Measurements from ENCODE around the gene CYP27B1. TPM values are rescaled to one million over a fixed set of nuclear protein-coding genes. Genes with fewer than 3 reads are reported as not detected.
"Not testable (repeated sequence)": the region's sequence is repeated elsewhere in the genome, so short reads cannot be mapped to it uniquely, and the experiment has no call there.

CYP27B1 gene
- total and polyA plus RNA-seq, 5 donors from 2014 or later: 0.14 to 0.26 TPM; not detected in 3

- no peaks in the 10 kb centered on the region for H3K9me3 Mint-ChIP-seq
- ATAC-seq (ENCODE audit: low read depth in 2 of 2) (no peak), DNase-seq (peak in 1 of 3 donors; percentile 17)
- H3K4me3 Mint-ChIP-seq: peak overlapping the region in 2 of 4 donors; percentile 20 to 71
- no peaks in the 10 kb centered on the region for H3K36me3 ChIP-seq (ENCODE audit: control insufficient read depth, insufficient read depth, low read length)
- peaks cover under 1% of the 10 kb centered on the region for H3K36me3 Mint-ChIP-seq
- H3K27ac ChIP-seq (ENCODE audit: insufficient read depth, low read length, poor library complexity, severe bottlenecking): no peak overlapping the region
- H3K4me3 ChIP-seq (ENCODE audit: low read depth, low read length): no peak overlapping the region
- H3K27ac Mint-ChIP-seq: peak overlapping the region in 1 of 3 donors; percentile 21
- no peaks in the 10 kb centered on the region for H3K27me3 ChIP-seq (ENCODE audit: control insufficient read depth, insufficient read depth, low read length)
- peaks cover 0 to 29% (median 12%) of the 10 kb centered on the region in 4 donors for H3K4me1 Mint-ChIP-seq
- no peaks in the 10 kb centered on the region for H3K9me3 ChIP-seq (ENCODE audit: control insufficient read depth in 2 of 2, low read length in 2 of 2)
- peaks cover 25% of the 10 kb centered on the region for H3K4me1 ChIP-seq (ENCODE audit: control insufficient read depth, insufficient read depth, low read length, poor library complexity, severe bottlenecking)
- H3K27me3 Mint-ChIP-seq: peaks cover 9% of the 10 kb centered on the region
Measured at GRCh38 chr12:57775563-57776246, 8.8 kb upstream of the CYP27B1 start.

DNA sequence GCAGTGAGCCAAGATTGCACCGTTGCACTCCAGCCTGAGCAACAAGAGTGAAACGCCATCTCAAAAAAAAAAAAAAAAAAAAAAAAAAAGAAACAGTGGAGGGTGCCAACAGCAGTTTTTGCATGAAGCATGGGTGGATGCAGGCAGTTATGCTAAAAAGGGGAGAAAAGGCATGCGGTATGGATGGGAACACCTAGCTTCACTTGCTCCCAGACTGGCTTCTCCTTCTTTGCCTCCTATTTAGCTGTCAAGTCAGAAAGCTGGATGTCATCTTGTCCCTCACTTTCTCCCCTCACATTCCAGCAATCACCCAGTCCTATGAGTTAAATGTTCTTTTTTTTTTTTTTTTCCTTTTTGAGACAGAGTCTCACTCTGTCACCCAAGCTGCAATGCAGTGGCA is 8.2 kb upstream of the CYP27B1 start:
- Mint-ChIP-seq H3K4me1 (peaks cover 0 to 27% (median 12%) of the 10 kb centered on the region in 4 donors), H3K9me3 (no peaks in the 10 kb centered on the region), H3K27ac (no peak overlapping the region), H3K36me3 (peaks cover 6% of the 10 kb centered on the region), H3K4me3 (peak overlapping the region in 2 of 4 donors; percentile 27 to 71), H3K27me3 (peaks cover 9% of the 10 kb centered on the region)
- Histone ChIP-seq H3K4me3 (ENCODE audit: low read depth, low read length) (no peak overlapping the region), H3K36me3 (ENCODE audit: control insufficient read depth, insufficient read depth, low read length) (no peaks in the 10 kb centered on the region), H3K27me3 (ENCODE audit: control insufficient read depth, insufficient read depth, low read length) (no peaks in the 10 kb centered on the region), H3K9me3 (ENCODE audit: control insufficient read depth in 2 of 2, low read length in 2 of 2) (no peaks in the 10 kb centered on the region), H3K27ac (ENCODE audit: insufficient read depth, low read length, poor library complexity, severe bottlenecking) (no peak overlapping the region), H3K4me1 (ENCODE audit: control insufficient read depth, insufficient read depth, low read length, poor library complexity, severe bottlenecking) (peaks cover 19% of the 10 kb centered on the region)
- DNase-seq (no peak), ATAC-seq (ENCODE audit: low read depth in 2 of 2) (no peak)

GRCh38 chr12:57774634-57775033 is 7.8 kb upstream of the CYP27B1 start:
- H3K9me3 ChIP-seq (ENCODE audit: control insufficient read depth in 2 of 2, low read length in 2 of 2); H3K9me3 Mint-ChIP-seq; H3K27me3 Mint-ChIP-seq; H3K27me3 ChIP-seq (ENCODE audit: control insufficient read depth, insufficient read depth, low read length); H3K4me3 ChIP-seq (ENCODE audit: low read depth, low read length); H3K36me3 Mint-ChIP-seq; H3K36me3 ChIP-seq (ENCODE audit: control insufficient read depth, insufficient read depth, low read length); ATAC-seq (ENCODE audit: low read depth in 2 of 2); H3K27ac ChIP-seq (ENCODE audit: insufficient read depth, low read length, poor library complexity, severe bottlenecking); DNase-seq: not testable (repeated sequence)
- Mint-ChIP-seq H3K4me3 (peak overlapping the region in 3 of 4 donors; percentile 22 to 95 (median 88)), H3K27ac (peak overlapping the region in 1 of 3 donors; percentile 14), H3K4me1 (peaks cover 0 to 23% (median 11%) of the 10 kb centered on the region in 4 donors)
- peaks cover 19% of the 10 kb centered on the region for H3K4me1 ChIP-seq (ENCODE audit: control insufficient read depth, insufficient read depth, low read length, poor library complexity, severe bottlenecking)

DNA sequence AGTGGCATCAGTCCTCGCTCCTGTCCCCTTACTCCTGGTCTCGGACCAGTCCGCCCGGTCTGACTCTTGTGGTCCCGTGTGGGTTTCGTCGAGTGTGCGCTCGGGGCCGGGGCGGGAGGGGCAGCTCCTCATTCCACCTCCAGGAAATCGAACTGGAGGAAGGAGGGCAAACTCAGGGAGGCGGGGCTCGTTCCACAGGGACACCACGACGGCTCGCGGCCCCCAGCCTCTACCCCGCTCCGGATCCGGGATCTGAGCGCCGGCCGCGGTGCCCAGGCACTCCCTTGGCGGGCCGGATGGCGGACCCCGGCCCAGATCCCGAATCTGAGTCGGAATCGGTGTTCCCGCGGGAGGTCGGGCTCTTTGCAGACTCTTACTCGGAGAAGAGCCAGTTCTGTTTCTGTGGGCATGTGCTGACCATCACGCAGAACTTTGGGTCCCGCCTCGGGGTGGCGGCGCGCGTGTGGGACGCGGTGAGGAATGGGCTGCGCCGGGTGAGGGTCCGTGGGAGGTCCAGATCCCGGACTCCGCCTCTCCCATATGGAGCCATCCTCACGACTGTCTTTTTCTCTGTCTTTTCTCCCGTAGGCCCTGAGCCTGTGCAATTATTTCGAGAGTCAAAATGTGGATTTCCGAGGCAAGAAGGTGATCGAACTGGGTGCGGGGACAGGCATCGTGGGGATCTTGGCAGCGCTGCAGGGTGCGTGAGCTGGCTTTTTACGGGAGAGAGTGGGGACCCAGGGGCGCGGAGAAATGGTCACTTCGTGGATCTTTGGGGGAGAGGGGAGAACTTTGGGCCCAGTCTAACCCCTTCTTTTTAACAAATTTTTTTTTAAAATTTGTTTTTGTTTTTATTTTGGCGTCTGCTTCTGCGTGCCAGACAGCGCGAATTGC is 5.8 kb upstream of the CYP27B1 start, which contains the start of gene EEF1AKMT3:
EEF1AKMT3 (plus strand) TSS at position 186 of the 894 bp plus-strand sequence; CDS start at position 297, 111 bp downstream.
- H3K27ac Mint-ChIP-seq: peak within 1 kb of the TSS; percentile 92 to 99 (median 98)
- Histone ChIP-seq H3K9me3 (ENCODE audit: control insufficient read depth in 2 of 2, low read length in 2 of 2) (no peaks in the 10 kb centered on the region), H3K27ac (ENCODE audit: insufficient read depth, low read length, poor library complexity, severe bottlenecking) (peak within 1 kb of the TSS; percentile 86), H3K36me3 (ENCODE audit: control insufficient read depth, insufficient read depth, low read length) (no peaks in the 10 kb centered on the region), H3K4me3 (ENCODE audit: low read depth, low read length) (peak within 1 kb of the TSS; percentile 83), H3K4me1 (ENCODE audit: control insufficient read depth, insufficient read depth, low read length, poor library complexity, severe bottlenecking) (peaks cover 19% of the 10 kb centered on the region), H3K27me3 (ENCODE audit: control insufficient read depth, insufficient read depth, low read length) (no peaks in the 10 kb centered on the region)
- ATAC-seq (ENCODE audit: low read depth in 2 of 2) (no peak), DNase-seq (peak in 2 of 3 donors; percentile 17 to 27)
- H3K4me1 Mint-ChIP-seq: peaks cover 0 to 20% (median 9%) of the 10 kb centered on the region in 4 donors
- peaks cover 5% of the 10 kb centered on the region for H3K27me3 Mint-ChIP-seq
- H3K4me3 Mint-ChIP-seq: peak within 1 kb of the TSS; percentile 93 to 97 (median 94)
- H3K9me3 Mint-ChIP-seq: no peaks in the 10 kb centered on the region
- H3K36me3 Mint-ChIP-seq: peaks cover 13% of the 10 kb centered on the region

- H3K27me3 Mint-ChIP-seq: peaks cover 7% of the 10 kb centered on the region
- H3K9me3 ChIP-seq (ENCODE audit: control insufficient read depth in 2 of 2, low read length in 2 of 2): no peaks in the 10 kb centered on the region
- H3K36me3 Mint-ChIP-seq: peaks cover 13% of the 10 kb centered on the region
- peak within 1 kb of the TSS; percentile 93 to 97 (median 94) for H3K4me3 Mint-ChIP-seq
- peak within 1 kb of the TSS; percentile 83 for H3K4me3 ChIP-seq (ENCODE audit: low read depth, low read length)
- ATAC-seq (ENCODE audit: low read depth in 2 of 2) (peak; percentile 88 to 93), DNase-seq (peak; percentile 84 to 96 (median 86))
- H3K27me3 ChIP-seq (ENCODE audit: control insufficient read depth, insufficient read depth, low read length): peaks cover 2% of the 10 kb centered on the region
- H3K4me1 ChIP-seq (ENCODE audit: control insufficient read depth, insufficient read depth, low read length, poor library complexity, severe bottlenecking): peaks cover 19% of the 10 kb centered on the region
- H3K4me1 Mint-ChIP-seq: peaks cover 0 to 20% (median 8%) of the 10 kb centered on the region in 4 donors
- no peaks in the 10 kb centered on the region for H3K9me3 Mint-ChIP-seq
- peak within 1 kb of the TSS; percentile 86 for H3K27ac ChIP-seq (ENCODE audit: insufficient read depth, low read length, poor library complexity, severe bottlenecking)
- H3K27ac Mint-ChIP-seq: peak within 1 kb of the TSS; percentile 92 to 99 (median 98)
- H3K36me3 ChIP-seq (ENCODE audit: control insufficient read depth, insufficient read depth, low read length): no peaks in the 10 kb centered on the region
Measured at GRCh38 chr12:57771873-57772428, 5.1 kb upstream of the CYP27B1 start, which contains the start of gene METTL1. METTL1 (minus strand) TSS chr12:57772105; CDS start chr12:57772083, 22 bp downstream.

DNA sequence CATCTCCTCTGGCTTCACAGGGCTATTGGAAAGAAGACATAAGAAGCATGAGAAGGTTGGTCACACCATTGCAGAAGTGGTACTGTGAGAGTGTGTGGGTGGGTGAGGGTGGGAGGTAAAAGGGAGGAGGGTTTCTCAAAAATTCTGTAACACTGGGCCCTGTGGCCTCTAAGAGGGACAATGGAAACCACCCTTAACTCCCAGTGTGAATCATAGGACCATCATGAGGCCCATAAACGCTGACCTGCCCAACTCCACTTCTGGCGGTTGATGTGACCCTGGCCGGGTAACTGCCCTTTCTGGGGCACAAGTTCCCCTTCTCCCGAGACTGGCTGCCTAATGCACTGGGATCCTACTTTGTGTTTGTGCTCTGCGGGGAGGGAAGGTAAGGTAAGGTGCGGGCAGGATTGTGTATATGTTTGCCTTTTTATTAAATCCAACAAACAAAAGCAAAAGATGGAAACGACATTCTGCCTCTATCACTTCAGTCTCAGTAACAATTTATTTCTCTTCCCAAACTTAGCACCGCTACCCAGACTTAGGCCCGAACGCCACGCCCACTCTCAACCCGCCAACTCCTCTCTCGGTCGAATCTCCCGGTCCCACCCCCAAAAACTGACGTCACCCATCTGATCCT is 4.5 kb upstream of the CYP27B1 start:
- Histone ChIP-seq H3K36me3 (ENCODE audit: control insufficient read depth, insufficient read depth, low read length) (no peaks in the 10 kb centered on the region), H3K4me3 (ENCODE audit: low read depth, low read length) (peak overlapping the region; percentile 76), H3K9me3 (ENCODE audit: control insufficient read depth in 2 of 2, low read length in 2 of 2) (no peaks in the 10 kb centered on the region), H3K4me1 (ENCODE audit: control insufficient read depth, insufficient read depth, low read length, poor library complexity, severe bottlenecking) (peaks cover 24% of the 10 kb centered on the region), H3K27me3 (ENCODE audit: control insufficient read depth, insufficient read depth, low read length) (peaks cover 8% of the 10 kb centered on the region), H3K27ac (ENCODE audit: insufficient read depth, low read length, poor library complexity, severe bottlenecking) (peak overlapping the region; percentile 86)
- Mint-ChIP-seq H3K27ac (peak overlapping the region; percentile 92 to 99 (median 98)), H3K4me3 (peak overlapping the region; percentile 93 to 97 (median 94)), H3K9me3 (no peaks in the 10 kb centered on the region), H3K4me1 (peaks cover 3 to 26% (median 11%) of the 10 kb centered on the region in 4 donors), H3K27me3 (peaks cover 12% of the 10 kb centered on the region), H3K36me3 (peaks cover 13% of the 10 kb centered on the region)
- ATAC-seq (ENCODE audit: low read depth in 2 of 2) (peak in 1 of 2 donors; percentile 37), DNase-seq (peak in 2 of 3 donors; percentile 75 to 89)

DNA sequence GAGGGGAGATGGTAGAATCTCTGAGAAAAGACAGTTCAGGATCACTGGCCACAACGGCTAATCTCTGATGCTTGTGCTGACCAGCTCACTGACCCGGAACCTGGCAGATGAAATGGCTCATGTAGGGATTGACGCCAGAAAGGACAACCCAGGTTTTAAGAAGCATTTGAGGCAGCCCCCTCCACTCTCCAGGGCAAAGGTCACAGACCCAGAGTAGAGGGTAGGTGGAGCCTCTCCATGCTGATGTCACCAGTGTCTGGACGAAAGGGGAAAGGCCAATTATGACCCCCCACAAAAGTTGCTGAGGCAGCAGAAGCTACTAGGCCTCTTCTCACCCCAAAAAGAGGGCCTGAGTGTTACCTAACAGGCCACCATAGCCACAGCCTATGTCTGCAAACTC is 3.9 kb upstream of the CYP27B1 start:
- Histone ChIP-seq H3K9me3 (ENCODE audit: control insufficient read depth in 2 of 2, low read length in 2 of 2) (no peaks in the 10 kb centered on the region), H3K27me3 (ENCODE audit: control insufficient read depth, insufficient read depth, low read length) (peaks cover 12% of the 10 kb centered on the region), H3K36me3 (ENCODE audit: control insufficient read depth, insufficient read depth, low read length) (no peaks in the 10 kb centered on the region), H3K4me3 (ENCODE audit: low read depth, low read length) (no peak overlapping the region), H3K27ac (ENCODE audit: insufficient read depth, low read length, poor library complexity, severe bottlenecking) (no peak overlapping the region), H3K4me1 (ENCODE audit: control insufficient read depth, insufficient read depth, low read length, poor library complexity, severe bottlenecking) (peaks cover 30% of the 10 kb centered on the region)
- DNase-seq (no peak), ATAC-seq (ENCODE audit: low read depth in 2 of 2) (no peak)
- Mint-ChIP-seq H3K4me1 (peaks cover 5 to 27% (median 13%) of the 10 kb centered on the region in 4 donors), H3K9me3 (no peaks in the 10 kb centered on the region), H3K27me3 (peaks cover 16% of the 10 kb centered on the region), H3K27ac (peak overlapping the region in 1 of 3 donors; percentile 98), H3K4me3 (peak overlapping the region; percentile 33 to 95 (median 70)), H3K36me3 (peaks cover 13% of the 10 kb centered on the region)

All from CD4-positive, CD25-positive, alpha-beta regulatory T cell (primary cell).